ENCODE measurements around the gene CUBN. TPM values are rescaled to one million over a fixed set of nuclear protein-coding genes. Genes with fewer than 3 reads are reported as not detected.

CUBN gene
- total RNA-seq, 2 experiments from 2014 or later = 7.9 to 9.2 TPM

DNA sequence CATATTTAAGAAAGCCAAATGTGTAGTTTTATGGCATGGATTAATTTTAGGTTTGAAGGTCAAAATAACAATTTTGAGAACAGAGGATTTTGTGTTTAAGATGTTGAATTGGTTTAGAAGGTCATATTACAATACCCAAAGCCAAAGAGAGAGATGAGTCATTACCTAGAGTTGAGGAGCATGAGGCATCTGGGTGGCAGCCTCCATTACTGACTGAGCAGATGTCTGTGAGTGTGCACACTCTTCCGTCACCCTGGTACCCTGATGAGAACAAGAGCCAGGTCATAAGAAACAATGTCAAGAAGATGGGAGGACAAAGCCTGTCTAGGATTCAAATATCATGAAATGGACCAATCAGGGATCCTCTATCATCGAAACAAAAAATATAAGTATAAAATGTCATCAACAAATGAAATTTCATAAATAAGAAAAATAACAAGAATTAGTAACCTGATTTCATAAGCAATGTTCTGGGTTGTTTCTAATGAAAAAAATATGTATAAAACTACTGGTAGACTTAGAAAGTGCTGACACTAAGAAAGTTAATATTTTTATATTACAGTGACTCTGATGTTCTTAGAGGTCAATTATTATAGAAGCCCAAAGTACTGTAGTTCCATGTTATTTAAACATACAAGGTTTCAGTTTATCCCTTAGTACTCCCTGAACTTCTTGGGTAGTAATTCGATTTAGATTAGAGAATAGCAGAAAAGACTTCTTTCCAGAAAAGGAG lies 20.0 kb downstream of the CUBN start:
- no peak overlapping the region for H3K27ac Mint-ChIP-seq
- Histone ChIP-seq H3K4me1 (ENCODE audit: insufficient read depth, low read length) (no peaks in the 10 kb centered on the region), H3K27ac (ENCODE audit: low read depth in 1 of 2, low read length in 2 of 2) (no peak overlapping the region), H3K36me3 (ENCODE audit: insufficient read depth, low read length) (no peaks in the 10 kb centered on the region), H3K9me3 (ENCODE audit: control insufficient read depth in 1 of 2, insufficient read depth in 1 of 2, low read length in 2 of 2) (no peaks in the 10 kb centered on the region), H3K27me3 (ENCODE audit: control insufficient read depth in 1 of 2, insufficient read depth in 2 of 2, low read length in 2 of 2) (no peaks in the 10 kb centered on the region), H3K4me3 (ENCODE audit: low read length) (no peak overlapping the region)
- peak in 2 of 14 experiments; percentile 14 to 24 for DNase-seq
- intact Hi-C loops (cut with DNase I, micrococcal nuclease) = loop anchor here in 1 of 2 experiments (5.0 kb wide), 1 partner anchor 172 kb away; no protein-coding TSS in a partner anchor
- H3K4me1 Mint-ChIP-seq (ENCODE audit: low read depth) = peaks cover 7% of the 10 kb centered on the region
- no peaks in the 10 kb centered on the region for H3K27me3 Mint-ChIP-seq
- TF ChIP-seq, protein P1, sequence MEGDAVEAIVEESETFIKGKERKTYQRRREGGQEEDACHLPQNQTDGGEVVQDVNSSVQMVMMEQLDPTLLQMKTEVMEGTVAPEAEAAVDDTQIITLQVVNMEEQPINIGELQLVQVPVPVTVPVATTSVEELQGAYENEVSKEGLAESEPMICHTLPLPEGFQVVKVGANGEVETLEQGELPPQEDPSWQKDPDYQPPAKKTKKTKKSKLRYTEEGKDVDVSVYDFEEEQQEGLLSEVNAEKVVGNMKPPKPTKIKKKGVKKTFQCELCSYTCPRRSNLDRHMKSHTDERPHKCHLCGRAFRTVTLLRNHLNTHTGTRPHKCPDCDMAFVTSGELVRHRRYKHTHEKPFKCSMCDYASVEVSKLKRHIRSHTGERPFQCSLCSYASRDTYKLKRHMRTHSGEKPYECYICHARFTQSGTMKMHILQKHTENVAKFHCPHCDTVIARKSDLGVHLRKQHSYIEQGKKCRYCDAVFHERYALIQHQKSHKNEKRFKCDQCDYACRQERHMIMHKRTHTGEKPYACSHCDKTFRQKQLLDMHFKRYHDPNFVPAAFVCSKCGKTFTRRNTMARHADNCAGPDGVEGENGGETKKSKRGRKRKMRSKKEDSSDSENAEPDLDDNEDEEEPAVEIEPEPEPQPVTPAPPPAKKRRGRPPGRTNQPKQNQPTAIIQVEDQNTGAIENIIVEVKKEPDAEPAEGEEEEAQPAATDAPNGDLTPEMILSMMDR (IDR thresholded peaks at IDR 0.05) = no peak
- CTCF ChIA-PET = no interaction called here
- POLR2A ChIA-PET = no interaction called here
- no peak for ATAC-seq (ENCODE audit: poor library complexity)
- H3K36me3 Mint-ChIP-seq (ENCODE audit: low read depth) = peaks cover 45% of the 10 kb centered on the region
- no peak overlapping the region for H3K4me3 Mint-ChIP-seq
- no peaks in the 10 kb centered on the region for H3K9me3 Mint-ChIP-seq

DNA sequence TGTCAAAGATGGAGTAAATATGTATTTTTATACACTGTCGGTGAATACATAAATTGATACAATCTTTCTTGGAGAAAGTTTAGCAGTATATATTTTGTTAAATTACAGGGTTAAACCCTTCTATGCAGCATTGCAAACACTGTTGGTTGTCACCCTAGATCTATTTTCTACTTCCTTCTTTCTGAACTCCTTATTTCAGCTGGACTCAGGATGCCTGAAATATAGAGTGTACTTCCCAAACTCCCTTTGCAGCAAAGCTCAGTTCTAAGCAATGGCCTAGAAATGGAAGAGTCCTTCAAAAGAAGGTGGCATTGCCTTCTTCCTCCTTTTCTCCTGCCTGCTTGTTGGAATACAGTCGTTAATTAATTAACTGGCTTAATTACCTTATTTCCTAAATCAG lies 20.6 kb downstream of the CUBN start:
- no peaks in the 10 kb centered on the region for H3K9me3 ChIP-seq (ENCODE audit: control insufficient read depth in 1 of 2, insufficient read depth in 1 of 2, low read length in 2 of 2)
- H3K4me1 ChIP-seq (ENCODE audit: insufficient read depth, low read length) = no peaks in the 10 kb centered on the region
- H3K27me3 ChIP-seq (ENCODE audit: control insufficient read depth in 1 of 2, insufficient read depth in 2 of 2, low read length in 2 of 2) = no peaks in the 10 kb centered on the region
- Mint-ChIP-seq H3K27me3 (no peaks in the 10 kb centered on the region), H3K9me3 (no peaks in the 10 kb centered on the region), H3K36me3 (ENCODE audit: low read depth) (peaks cover 43% of the 10 kb centered on the region), H3K4me3 (no peak overlapping the region), H3K4me1 (ENCODE audit: low read depth) (peaks cover 5% of the 10 kb centered on the region), H3K27ac (no peak overlapping the region)
- ChIA-PET POLR2A (no interaction called here), CTCF (no interaction called here)
- H3K27ac ChIP-seq (ENCODE audit: low read depth in 1 of 2, low read length in 2 of 2) = no peak overlapping the region
- ATAC-seq (ENCODE audit: poor library complexity) (no peak), DNase-seq (no peak)
- TF ChIP-seq, protein P1 (IDR thresholded peaks at IDR 0.05) = no peak
- peaks cover 3% of the 10 kb centered on the region for H3K36me3 ChIP-seq (ENCODE audit: insufficient read depth, low read length)
- intact Hi-C loops (cut with DNase I, micrococcal nuclease) = no loop called here
- H3K4me3 ChIP-seq (ENCODE audit: low read length) = no peak overlapping the region

DNA sequence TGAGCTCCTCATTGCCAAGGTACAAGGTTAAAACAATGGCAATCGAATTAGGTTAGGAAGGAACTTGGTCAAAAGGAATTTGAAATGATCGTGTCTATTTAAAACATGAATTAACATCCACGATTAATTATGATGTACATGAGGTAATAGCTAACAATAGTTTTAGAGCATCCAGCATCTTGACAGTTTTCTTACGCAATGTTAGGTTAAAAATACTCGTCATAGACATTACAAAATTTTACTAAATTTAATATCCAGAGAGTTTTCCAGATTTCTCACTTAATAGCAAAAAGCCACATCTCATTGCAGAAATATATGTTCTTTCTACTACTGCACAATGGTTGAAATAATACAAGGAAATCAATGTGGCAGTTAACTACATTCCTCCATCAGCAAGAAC lies 22.6 kb downstream of the CUBN start:
- no peak for DNase-seq
- CTCF ChIA-PET = no interaction called here
- Histone ChIP-seq H3K27ac (ENCODE audit: low read depth in 1 of 2, low read length in 2 of 2) (no peak overlapping the region), H3K9me3 (ENCODE audit: control insufficient read depth in 1 of 2, insufficient read depth in 1 of 2, low read length in 2 of 2) (no peaks in the 10 kb centered on the region), H3K4me1 (ENCODE audit: insufficient read depth, low read length) (no peaks in the 10 kb centered on the region), H3K36me3 (ENCODE audit: insufficient read depth, low read length) (peaks cover 6% of the 10 kb centered on the region), H3K4me3 (ENCODE audit: low read length) (no peak overlapping the region), H3K27me3 (ENCODE audit: control insufficient read depth in 1 of 2, insufficient read depth in 2 of 2, low read length in 2 of 2) (no peaks in the 10 kb centered on the region)
- Mint-ChIP-seq H3K27ac (no peak overlapping the region), H3K9me3 (no peaks in the 10 kb centered on the region), H3K4me3 (no peak overlapping the region), H3K27me3 (no peaks in the 10 kb centered on the region), H3K4me1 (ENCODE audit: low read depth) (no peaks in the 10 kb centered on the region), H3K36me3 (ENCODE audit: low read depth) (peaks cover 45% of the 10 kb centered on the region)
- no peak for ATAC-seq (ENCODE audit: poor library complexity)
- intact Hi-C loops (cut with DNase I, micrococcal nuclease) = no loop called here
- POLR2A ChIA-PET = no interaction called here
- TF ChIP-seq, protein P1 (IDR thresholded peaks at IDR 0.05) = no peak

Measured in CD4-positive, alpha-beta T cell (primary cell).